CD4-positive, alpha-beta memory T cell (primary cell): ENCODE measurements around the gene PPP2R5B. TPM values are rescaled to one million over a fixed set of nuclear protein-coding genes. Genes with fewer than 3 reads are reported as not detected.
"Not testable (repeated sequence)": the region's sequence is repeated elsewhere in the genome, so short reads cannot be mapped to it uniquely, and the experiment has no call there.

Experiments used
- CTCF ChIA-PET: fragments of 350-600 bp; sonication (Branson Sonifier 250); formaldehyde crosslinking; loops from one replicate; lab custom pipeline; 2021; ENCODE audit warnings: inconsistent platforms; ENCODE audit not compliant: partially characterized antibody; lab: Charles Lee
- POLR2A ChIA-PET: fragments of 350-600 bp; sonication (Branson Sonifier 250); formaldehyde crosslinking; loops from one replicate; lab custom pipeline; 2021; ENCODE audit not compliant: partially characterized antibody; lab: Charles Lee
- DNase-seq, 5 donors: peaks; one replicate each; pipeline versions ENCODE4 v3.0.0 to v3.0.0-alpha.2; 2020 to 2022; ENCODE audit warnings: mixed read lengths in 1 of 5
- H3K27ac ChIP-seq: one replicate; pipeline ENCODE4 v1.7.0; 2013; ENCODE audit warnings: low read depth, low read length
- H3K27me3 ChIP-seq: 2 replicates; pipeline ENCODE4 v1.7.0; 2013; ENCODE audit warnings: mild to moderate bottlenecking, low read length, moderate library complexity; ENCODE audit not compliant: insufficient read depth
- H3K36me3 ChIP-seq: 2 replicates; pipeline ENCODE4 v1.7.0; 2013; ENCODE audit warnings: mild to moderate bottlenecking, low read length, moderate library complexity; ENCODE audit not compliant: insufficient read depth
- H3K4me1 ChIP-seq: 2 replicates; pipeline ENCODE4 v1.7.0; 2013; ENCODE audit warnings: mild to moderate bottlenecking, low read length, moderate library complexity; ENCODE audit not compliant: insufficient read depth
- H3K4me3 ChIP-seq, 2 donors: one replicate each; pipeline ENCODE4 v1.7.0; 2013; ENCODE audit warnings: low read length in 2 of 2, mild to moderate bottlenecking in 1 of 2
- H3K9me3 ChIP-seq, 2 donors: one replicate each; pipeline ENCODE4 v1.7.0; 2013; ENCODE audit warnings: low read length in 2 of 2, control low read depth in 1 of 2; ENCODE audit not compliant: control insufficient read depth in 1 of 2
- H3K27ac Mint-ChIP-seq, 7 donors: one replicate each; pipeline ENCODE4 v1.8.0; 2020 to 2021; ENCODE audit warnings: mixed read lengths in 7 of 7, mild to moderate bottlenecking in 6 of 7, inconsistent platforms in 3 of 7, moderate library complexity in 3 of 7
- H3K27me3 Mint-ChIP-seq, 2 donors: one replicate each; pipeline ENCODE4 v1.8.0; 2020 to 2021; ENCODE audit warnings: mixed read lengths in 2 of 2
- H3K36me3 Mint-ChIP-seq, 2 donors: one replicate each; pipeline ENCODE4 v1.8.0; 2020 to 2021; ENCODE audit warnings: mixed read lengths in 2 of 2, inconsistent platforms in 1 of 2, mild to moderate bottlenecking in 1 of 2
- H3K4me1 Mint-ChIP-seq, 4 donors: one replicate each; pipeline ENCODE4 v1.8.0; 2020 to 2021; ENCODE audit warnings: mixed read lengths in 4 of 4, mild to moderate bottlenecking in 1 of 4
- H3K4me3 Mint-ChIP-seq, 8 donors: one replicate each; pipeline ENCODE4 v1.8.0; 2020 to 2021; ENCODE audit warnings: mixed read lengths in 8 of 8, mild to moderate bottlenecking in 7 of 8, moderate library complexity in 6 of 8, inconsistent platforms in 3 of 8
- H3K9me3 Mint-ChIP-seq, 8 donors: one replicate each; pipeline ENCODE4 v1.8.0; 2020 to 2021; ENCODE audit warnings: mixed read lengths in 8 of 8, mild to moderate bottlenecking in 5 of 8, inconsistent platforms in 3 of 8, moderate library complexity in 1 of 8
- intact Hi-C: fragments of 100-400 bp; cut with micrococcal nuclease; formaldehyde crosslinking; loops from one replicate; pipeline ENCODE4 v1.15.1; 2023
- microRNA-seq: library from miRNA; unstranded; fragments of <30 nt; microRNA quantifications from one replicate; pipeline ENCODE4 v1.2.0, GENCODE V29; 2021; ENCODE audit warnings: borderline replicate concordance, borderline number of aligned reads, borderline microRNAs expressed, mixed read lengths
- polyA plus RNA-seq, 2 donors: library from polyadenylated mRNA; unstranded; fragments of 300-500 nt; fragmentation: Illumina TruSeq; gene quantifications; one replicate each; pipeline ENCODE4 v1.2.3, GENCODE V29; 2021
- total RNA-seq, 2 experiments: library from RNA; stranded (reverse); gene quantifications; one replicate each; pipeline ENCODE4 v1.2.3, GENCODE V29; 2021

PPP2R5B gene
- total and polyA plus RNA-seq, 4 experiments from 2014 or later, result 5.6 to 15.8 (median 11.4) TPM

- Mint-ChIP-seq H3K9me3 (no peaks in the 10 kb centered on the region), H3K4me1 (peaks cover 0 to 9% (median 5%) of the 10 kb centered on the region in 4 donors)
- intact Hi-C loops, result no loop called here
Measured at GRCh38 chr11:64976651-64977050, 52.2 kb downstream of the PPP2R5B start.

GRCh38 chr11:64983339-64983738, 58.9 kb downstream of the PPP2R5B start:
- H3K9me3 ChIP-seq, H3K4me3 Mint-ChIP-seq, H3K36me3 Mint-ChIP-seq, H3K4me3 ChIP-seq, H3K27ac ChIP-seq, H3K9me3 Mint-ChIP-seq, DNase-seq, H3K27me3 Mint-ChIP-seq, POLR2A ChIA-PET, H3K27ac Mint-ChIP-seq, H3K27me3 ChIP-seq, H3K36me3 ChIP-seq, H3K4me1 Mint-ChIP-seq, H3K4me1 ChIP-seq, intact Hi-C loops: not testable (repeated sequence)
- CTCF ChIA-PET, result interaction anchor here (0.6 kb wide), 1 partner anchor 1003 kb away, joined by 3 read pairs; no protein-coding TSS in a partner anchor

More at GRCh38 chr11:64976651-64977050, 52.2 kb downstream of the PPP2R5B start:
- POLR2A ChIA-PET, result no interaction called here
- no peak overlapping the region for H3K4me3 ChIP-seq
- no peaks in the 10 kb centered on the region for H3K27me3 ChIP-seq
- no peak for DNase-seq
- Mint-ChIP-seq H3K36me3 (peaks cover 0 to 4% of the 10 kb centered on the region in 2 donors), H3K27me3 (peaks cover 0 to 1% of the 10 kb centered on the region in 2 donors), H3K4me3 (no peak overlapping the region), H3K27ac (no peak overlapping the region)
- no peak overlapping the region for H3K27ac ChIP-seq
- no peaks in the 10 kb centered on the region for H3K9me3 ChIP-seq
- H3K36me3 ChIP-seq, result no peaks in the 10 kb centered on the region
- peaks cover 9% of the 10 kb centered on the region for H3K4me1 ChIP-seq
- CTCF ChIA-PET, result interaction anchor here (1.1 kb wide), 1 partner anchor 353 kb away, joined by 3 read pairs; no protein-coding TSS in a partner anchor

Small RNA genes within 50 kb of the gene (microRNA-seq; reads per million reads assigned to microRNA genes)
- gene MIR6749 (not detected), gene MIR6750 (0.72 reads per million)

Other genes starting within 250 kb of the PPP2R5B start
- under 1 TPM in 1 of 2 experiments, not detected in 1; 0.30 TPM for gene NRXN2, start 201.5 kb upstream of the PPP2R5B start, total RNA-seq
- not detected for gene NRXN2, start 201.5 kb upstream of the PPP2R5B start, polyA plus RNA-seq
- 100 to 1,000 TPM; 440 to 463 TPM for gene RASGRP2, start 180.5 kb upstream of the PPP2R5B start, total RNA-seq
- gene RASGRP2, start 180.5 kb upstream of the PPP2R5B start, polyA plus RNA-seq, result 100 to 1,000 TPM; 177 to 208 TPM
- gene PYGM, start 164.7 kb upstream of the PPP2R5B start, total RNA-seq, result 10 to 100 TPM; 10.7 to 11.3 TPM
- under 1 TPM in 1 of 2 donors, not detected in 1; 0.38 TPM for gene PYGM, start 164.7 kb upstream of the PPP2R5B start, polyA plus RNA-seq
- gene SF1, start 146.1 kb upstream of the PPP2R5B start, total RNA-seq, result 100 to 1,000 TPM; 805 to 832 TPM
- 100 to 1,000 TPM in 1 of 2 donors, 10 to 100 TPM in 1; 48.3 to 158 TPM for gene SF1, start 146.1 kb upstream of the PPP2R5B start, polyA plus RNA-seq
- gene MAP4K2, start 121.5 kb upstream of the PPP2R5B start, total RNA-seq, result 100 to 1,000 TPM; 122 to 128 TPM
- 10 to 100 TPM; 32.3 to 57.2 TPM for gene MAP4K2, start 121.5 kb upstream of the PPP2R5B start, polyA plus RNA-seq
- gene MEN1, start 114.1 kb upstream of the PPP2R5B start, total RNA-seq, result 10 to 100 TPM; 41.3 to 42.7 TPM
- gene MEN1, start 114.1 kb upstream of the PPP2R5B start, polyA plus RNA-seq, result 10 to 100 TPM; 22.4 to 42.1 TPM
- 1 to 10 TPM; 6.2 to 9.0 TPM for gene CDC42BPG, start 80.0 kb upstream of the PPP2R5B start, total RNA-seq
- gene CDC42BPG, start 80.0 kb upstream of the PPP2R5B start, polyA plus RNA-seq, result under 1 TPM in 1 of 2 donors, not detected in 1; 0.62 TPM
- 100 to 1,000 TPM; 268 to 279 TPM for gene EHD1, start 46.1 kb upstream of the PPP2R5B start, total RNA-seq
- gene EHD1, start 46.1 kb upstream of the PPP2R5B start, polyA plus RNA-seq, result 100 to 1,000 TPM; 125 to 200 TPM
- gene ATG2A, start 7.5 kb upstream of the PPP2R5B start, total RNA-seq, result 10 to 100 TPM; 45.7 to 47.3 TPM
- 1 to 10 TPM; 4.1 to 6.3 TPM for gene ATG2A, start 7.5 kb upstream of the PPP2R5B start, polyA plus RNA-seq
- under 1 TPM in 1 of 2 experiments, not detected in 1; 0.47 TPM for gene GPHA2, start 11.2 kb downstream of the PPP2R5B start, total RNA-seq
- not detected for gene GPHA2, start 11.2 kb downstream of the PPP2R5B start, polyA plus RNA-seq
- gene MAJIN, start 47.4 kb downstream of the PPP2R5B start, total RNA-seq, result under 1 TPM; 0.44 to 0.91 TPM
- gene MAJIN, start 47.4 kb downstream of the PPP2R5B start, polyA plus RNA-seq, result not detected
- under 1 TPM in 1 of 2 experiments, not detected in 1; 0.17 TPM for gene BATF2, start 72.3 kb downstream of the PPP2R5B start, total RNA-seq
- gene BATF2, start 72.3 kb downstream of the PPP2R5B start, polyA plus RNA-seq, result not detected
- 10 to 100 TPM; 30.6 to 32.3 TPM for gene ARL2, start 89.5 kb downstream of the PPP2R5B start, total RNA-seq
- gene ARL2, start 89.5 kb downstream of the PPP2R5B start, polyA plus RNA-seq, result 100 to 1,000 TPM in 1 of 2 donors, 10 to 100 TPM in 1; 83.5 to 114 TPM
- 10 to 100 TPM; 24.5 to 26.7 TPM for gene SNX15, start 102.8 kb downstream of the PPP2R5B start, total RNA-seq
- 10 to 100 TPM; 19.8 to 23.2 TPM for gene SNX15, start 102.8 kb downstream of the PPP2R5B start, polyA plus RNA-seq
- 10 to 100 TPM in 1 of 2 experiments, 1 to 10 TPM in 1; 9.4 to 10.5 TPM for gene SAC3D1, start 116.5 kb downstream of the PPP2R5B start, total RNA-seq
- 10 to 100 TPM in 1 of 2 donors, 1 to 10 TPM in 1; 6.8 to 10.6 TPM for gene SAC3D1, start 116.5 kb downstream of the PPP2R5B start, polyA plus RNA-seq
- gene NAALADL1, start 133.9 kb downstream of the PPP2R5B start, total RNA-seq, result 10 to 100 TPM; 22.4 to 23.4 TPM
- gene NAALADL1, start 133.9 kb downstream of the PPP2R5B start, polyA plus RNA-seq, result 10 to 100 TPM; 16.6 to 27.0 TPM
- gene CDCA5, start 159.4 kb downstream of the PPP2R5B start, total RNA-seq, result under 1 TPM; 0.41 to 0.64 TPM
- under 1 TPM in 1 of 2 donors, not detected in 1; 0.41 TPM for gene CDCA5, start 159.4 kb downstream of the PPP2R5B start, polyA plus RNA-seq
- 10 to 100 TPM; 48.6 to 51.9 TPM for gene ZFPL1, start 159.5 kb downstream of the PPP2R5B start, total RNA-seq
- gene ZFPL1, start 159.5 kb downstream of the PPP2R5B start, polyA plus RNA-seq, result 10 to 100 TPM; 28.7 to 31.0 TPM
- gene VPS51, start 171.5 kb downstream of the PPP2R5B start, total RNA-seq, result 100 to 1,000 TPM; 221 to 226 TPM
- 100 to 1,000 TPM in 1 of 2 donors, 10 to 100 TPM in 1; 87.0 to 113 TPM for gene VPS51, start 171.5 kb downstream of the PPP2R5B start, polyA plus RNA-seq
- 10 to 100 TPM; 22.4 to 27.2 TPM for gene TM7SF2, start 187.2 kb downstream of the PPP2R5B start, total RNA-seq
- gene TM7SF2, start 187.2 kb downstream of the PPP2R5B start, polyA plus RNA-seq, result 10 to 100 TPM in 1 of 2 donors, 1 to 10 TPM in 1; 9.1 to 12.1 TPM
- 10 to 100 TPM; 15.9 to 16.5 TPM for gene ZNHIT2, start 193.0 kb downstream of the PPP2R5B start, total RNA-seq
- gene ZNHIT2, start 193.0 kb downstream of the PPP2R5B start, polyA plus RNA-seq, result 10 to 100 TPM; 13.1 to 22.5 TPM
- gene FAU, start 197.4 kb downstream of the PPP2R5B start, total RNA-seq, result 1,000 to 10,000 TPM; 1,571 to 1,690 TPM
- 1,000 to 10,000 TPM in 1 of 2 donors, 100 to 1,000 TPM in 1; 913 to 1,018 TPM for gene FAU, start 197.4 kb downstream of the PPP2R5B start, polyA plus RNA-seq
- 10 to 100 TPM; 59.6 to 60.6 TPM for gene MRPL49, start 197.6 kb downstream of the PPP2R5B start, total RNA-seq
- 100 to 1,000 TPM in 1 of 2 donors, 10 to 100 TPM in 1; 81.1 to 118 TPM for gene MRPL49, start 197.6 kb downstream of the PPP2R5B start, polyA plus RNA-seq
- gene SYVN1, start 209.8 kb downstream of the PPP2R5B start, total RNA-seq, result 10 to 100 TPM; 74.0 to 76.5 TPM
- 10 to 100 TPM in 1 of 2 donors, 1 to 10 TPM in 1; 2.8 to 17.0 TPM for gene SYVN1, start 209.8 kb downstream of the PPP2R5B start, polyA plus RNA-seq
- gene SPDYC, start 245.5 kb downstream of the PPP2R5B start, total RNA-seq, result not detected
- gene SPDYC, start 245.5 kb downstream of the PPP2R5B start, polyA plus RNA-seq, result not detected